IMR-90 (cell line): ENCODE results near the gene ITGB2. TPM values are rescaled to one million over a fixed set of nuclear protein-coding genes. Genes with fewer than 3 reads are reported as not detected.
A peak's percentile ranks its signal among the peaks of the same experiment; 100 is the strongest.

Source experiments
- ATAC-seq: fragments of 200-7000 bp; cut with Tn5 transposase; 2 replicates; pipeline ENCODE4 v1.9.1; 2020; ENCODE audit warnings: low read depth, mild to moderate bottlenecking, moderate library complexity
- BruUV-seq: library from RNA; stranded (reverse); fragments of 400-500 nt; replicated peaks from 2 replicates; lab custom pipeline; 2021; lab: Mats Ljungman, UMichigan
- CTCF ChIA-PET: fragments of 300-600 bp; formaldehyde crosslinking; extraction: SDS; loops from one replicate; lab custom pipeline; 2021; ENCODE audit warnings: antibody characterized with exemption; lab: Yijun Ruan, JAX
- POLR2A ChIA-PET: fragments of 300-600 bp; sonication (Branson Sonifier 250); formaldehyde crosslinking; loops from one replicate; lab custom pipeline; 2022; ENCODE audit warnings: antibody characterized with exemption; ENCODE audit not compliant: unreplicated experiment; lab: Charles Lee
- DNase-seq: peaks from one replicate; pipeline ENCODE4 v3.0.0; 2013
- H2AFZ ChIP-seq: replicated peaks from 2 replicates; pipeline ENCODE3; 2013; ENCODE audit warnings: low read length, mild to moderate bottlenecking; ENCODE audit not compliant: poor library complexity
- H2AK5ac ChIP-seq: 2 replicates; pipeline ENCODE4 v1.6.1; 2013; ENCODE audit warnings: low read depth, low read length, inconsistent platforms
- H2AK9ac ChIP-seq: replicated peaks from 2 replicates; pipeline ENCODE3; 2013; ENCODE audit warnings: mild to moderate bottlenecking, low read depth, low read length, moderate library complexity; ENCODE audit not compliant: poor library complexity
- H2BK120ac ChIP-seq: 2 replicates; pipeline ENCODE4 v1.6.1; 2013; ENCODE audit warnings: low read depth, low read length, inconsistent platforms
- H2BK15ac ChIP-seq: 3 replicates; pipeline ENCODE4 v1.6.1; 2013; ENCODE audit warnings: low read depth, low read length, inconsistent platforms
- H2BK20ac ChIP-seq: 2 replicates; pipeline ENCODE4 v1.6.1; 2013; ENCODE audit warnings: low read depth, mild to moderate bottlenecking, inconsistent platforms, low read length, moderate library complexity
- H2BK5ac ChIP-seq: 2 replicates; pipeline ENCODE4 v1.6.1; 2013; ENCODE audit warnings: mild to moderate bottlenecking, low read depth, low read length, inconsistent platforms; ENCODE audit not compliant: poor library complexity, severe bottlenecking
- H3K14ac ChIP-seq: replicated peaks from 2 replicates; pipeline ENCODE4 v1.6.1; 2013; ENCODE audit warnings: low read depth, low read length, inconsistent platforms
- H3K18ac ChIP-seq: 2 replicates; pipeline ENCODE4 v1.6.1; 2013; ENCODE audit warnings: low read depth, low read length, control low read depth
- H3K23ac ChIP-seq: 2 replicates; pipeline ENCODE4 v1.6.1; 2013; ENCODE audit warnings: low read depth, low read length, inconsistent platforms
- H3K27ac ChIP-seq: 2 replicates; pipeline ENCODE4 v1.5.1; 2013; ENCODE audit warnings: mild to moderate bottlenecking, control low read depth, low read length; ENCODE audit not compliant: insufficient read depth
- H3K27me3 ChIP-seq: 2 replicates; pipeline ENCODE4 v1.6.1; 2013; ENCODE audit warnings: low read length; ENCODE audit not compliant: control insufficient read depth, insufficient read depth
- H3K36me3 ChIP-seq: 2 replicates; pipeline ENCODE4 v1.6.1; 2013; ENCODE audit warnings: low read length, mixed read lengths; ENCODE audit not compliant: control insufficient read depth, insufficient read depth
- H3K4ac ChIP-seq: 2 replicates; pipeline ENCODE4 v1.6.1; 2013; ENCODE audit warnings: low read depth, low read length, inconsistent platforms
- H3K4me1 ChIP-seq: 2 replicates; pipeline ENCODE4 v1.6.1; 2013; ENCODE audit warnings: low read length, mixed read lengths; ENCODE audit not compliant: control insufficient read depth, insufficient read depth
- H3K4me2 ChIP-seq: 2 replicates; pipeline ENCODE4 v1.6.1; 2013; ENCODE audit warnings: low read depth, mild to moderate bottlenecking, control low read depth, low read length, moderate library complexity
- H3K4me3 ChIP-seq: 2 replicates; pipeline ENCODE4 v1.5.1; 2013; ENCODE audit warnings: low read depth, mild to moderate bottlenecking, control low read depth, low read length, moderate library complexity; ENCODE audit not compliant: insufficient read depth
- H3K56ac ChIP-seq: 2 replicates; pipeline ENCODE4 v1.6.1; 2013; ENCODE audit warnings: low read length, inconsistent platforms; ENCODE audit not compliant: insufficient read depth; ENCODE audit errors: extremely low read depth
- H3K79me1 ChIP-seq, 2 experiments: 2 replicates each; pipeline ENCODE4 v1.6.1; 2013; ENCODE audit warnings: low read length in 2 of 2, inconsistent platforms in 1 of 2, low read depth in 1 of 2
- H3K9ac ChIP-seq: 2 replicates; pipeline ENCODE4 v1.6.1; 2013; ENCODE audit warnings: low read depth, low read length, control low read depth
- H3K9me1 ChIP-seq: 2 replicates; pipeline ENCODE4 v1.6.1; 2013; ENCODE audit warnings: low read length, inconsistent platforms; ENCODE audit not compliant: insufficient read depth
- H3K9me3 ChIP-seq: 2 replicates; pipeline ENCODE4 v1.6.1; 2013; ENCODE audit warnings: low read length; ENCODE audit not compliant: control insufficient read depth, insufficient read depth
- H4K20me1 ChIP-seq: 2 replicates; pipeline ENCODE4 v1.6.1; 2013; ENCODE audit warnings: low read length, inconsistent platforms; ENCODE audit not compliant: insufficient read depth
- H4K5ac ChIP-seq: 2 replicates; pipeline ENCODE4 v1.6.1; 2013; ENCODE audit warnings: mild to moderate bottlenecking, low read depth, low read length, control low read depth
- H4K8ac ChIP-seq, 2 experiments: 2 replicates each; pipeline ENCODE4 v1.6.1; 2013; ENCODE audit warnings: low read depth in 2 of 2, low read length in 2 of 2, control low read depth in 1 of 2, inconsistent platforms in 1 of 2
- H4K91ac ChIP-seq: 2 replicates; pipeline ENCODE4 v1.6.1; 2013; ENCODE audit warnings: low read depth, low read length, inconsistent platforms; ENCODE audit not compliant: insufficient read depth
- BHLHE40 ChIP-seq: fragments of 150-350 bp; IDR thresholded peaks from 2 replicates; pipeline ENCODE4 v1.6.1; 2016; ENCODE audit warnings: mild to moderate bottlenecking, low read depth, low read length
- CEBPB ChIP-seq: IDR thresholded peaks from 2 replicates; pipeline ENCODE4 v1.6.1; 2012; ENCODE audit warnings: low read depth, low read length, improper control_type of control experiment
- CTCF ChIP-seq: conservative IDR thresholded peaks from 2 replicates; pipeline ENCODE4 v1.5.1; 2012; ENCODE audit warnings: mild to moderate bottlenecking, low read depth, low read length, improper control_type of control experiment
- ELK1 ChIP-seq: fragments of 150-350 bp; IDR thresholded peaks from 2 replicates; pipeline ENCODE4 v1.6.1; 2016; ENCODE audit warnings: low read depth, mild to moderate bottlenecking, low read length, moderate library complexity, borderline replicate concordance
- FOS ChIP-seq: fragments of 150-350 bp; IDR thresholded peaks from 2 replicates; pipeline ENCODE4 v1.6.1; 2016; ENCODE audit warnings: low read depth, low read length
- MAFK ChIP-seq: IDR thresholded peaks from 2 replicates; pipeline ENCODE4 v1.6.1; 2012; ENCODE audit warnings: low read depth, low read length, improper control_type of control experiment
- MAZ ChIP-seq: IDR thresholded peaks from 2 replicates; pipeline ENCODE4 v1.6.1; 2012; ENCODE audit warnings: low read depth, mild to moderate bottlenecking, low read length, improper control_type of control experiment, moderate library complexity, borderline replicate concordance
- MXI1 ChIP-seq: IDR thresholded peaks from 2 replicates; pipeline ENCODE4 v1.6.1; 2012; ENCODE audit warnings: low read depth, mild to moderate bottlenecking, low read length, moderate library complexity, borderline replicate concordance
- NFE2L2 ChIP-seq: fragments of 150-350 bp; IDR thresholded peaks from 2 replicates; pipeline ENCODE4 v1.6.1; 2016; ENCODE audit warnings: low read depth, mild to moderate bottlenecking, low read length
- RAD21 ChIP-seq: IDR thresholded peaks from 2 replicates; pipeline ENCODE4 v1.6.1; 2012; ENCODE audit warnings: low read length, improper control_type of control experiment
- SMC3 ChIP-seq: fragments of 150-350 bp; IDR thresholded peaks from 2 replicates; pipeline ENCODE4 v1.6.1; 2016; ENCODE audit warnings: low read depth, mild to moderate bottlenecking, antibody characterized with exemption, low read length, moderate library complexity
- WGBS, 2 experiments: methylation state at CpG; one replicate each; pipeline versions ENCODE4 v1.1.5 to v1.1.7; 2013; ENCODE audit warnings: missing lambda C conversion rate in 2 of 2; ENCODE audit not compliant: insufficient read length in 1 of 2; ENCODE audit errors: extremely low coverage in 2 of 2; 5-methylcytosine and 5-hydroxymethylcytosine counted together
- dilution Hi-C: fragments of 300-500 bp; cut with HindIII; formaldehyde crosslinking; loops from one replicate; pipeline ENCODE4 v1.14.3; 2018; ENCODE audit warnings: low sequenced_read_pairs; ENCODE audit not compliant: unreplicated experiment
- in situ Hi-C: fragments of 300-500 bp; cut with MboI; formaldehyde crosslinking; loops from 3 replicates; pipeline ENCODE4 v1.14.3; 2019; ENCODE audit warnings: low sequenced_read_pairs, inconsistent platforms, mixed read lengths
- intact Hi-C: fragments of 100-400 bp; cut with micrococcal nuclease; formaldehyde crosslinking; loops from 2 replicates; pipeline ENCODE4 v1.10.0; 2022
- polyA plus RNA-seq, 3 experiments: library from polyadenylated mRNA; depleted of rRNA; stranded (reverse); fragments of >200 nt; gene quantifications; 2 replicates each; pipeline ENCODE4 v1.2.3, GENCODE V29; 2012; ENCODE audit warnings: low replicate concordance in 1 of 3
- total RNA-seq: library from RNA; depleted of rRNA; stranded (reverse); fragments of >200 nt; gene quantifications from 2 replicates; pipeline ENCODE4 v1.2.3, GENCODE V29; 2012

Gene ITGB2
- total and polyA plus RNA-seq, 2 of the 4 experiments (the other 2 are of a cell fraction), result 0.14 TPM; not detected in 1

GRCh38 chr21:44856131-44856530 lies 64.6 kb downstream of the ITGB2 start:
- no peak overlapping the region for H3K56ac ChIP-seq
- no peak overlapping the region for H3K4me2 ChIP-seq
- TF ChIP-seq RAD21 (no peak), NFE2L2 (no peak), FOS (no peak), MAZ (no peak), SMC3 (no peak), BHLHE40 (no peak), CEBPB (no peak), ELK1 (no peak), CTCF (no peak), MAFK (no peak), MXI1 (no peak)
- H4K91ac ChIP-seq, result no peak overlapping the region
- H3K9me3 ChIP-seq, result no peaks in the 10 kb centered on the region
- dilution Hi-C loops, result no loop called here
- H2BK15ac ChIP-seq, result no peak overlapping the region
- H3K9me1 ChIP-seq, result peaks cover 6% of the 10 kb centered on the region; the same call in 1 of the 2 replicates
- in situ Hi-C loops, result no loop called here
- no peak overlapping the region for H4K5ac ChIP-seq
- H3K18ac ChIP-seq, result no peak overlapping the region
- H3K9ac ChIP-seq, result no peak overlapping the region
- peaks cover 74% of the 10 kb centered on the region for H4K20me1 ChIP-seq
- ChIA-PET POLR2A (no interaction called here), CTCF (no interaction called here)
- H3K79me1 ChIP-seq, result peaks cover 65 to 84% of the 10 kb centered on the region in 2 experiments
- peak; percentile 14; the same call in 1 of the 2 replicates for ATAC-seq
- no peak overlapping the region for H2AK5ac ChIP-seq
- H4K8ac ChIP-seq, result no peak overlapping the region
- no peak for DNase-seq
- no peak overlapping the region for H3K4me3 ChIP-seq
- WGBS, 2 experiments, result no CpG with 5 or more reads among the region's 17 CpGs
- H3K36me3 ChIP-seq, result peaks cover 65% of the 10 kb centered on the region
- BruUV-seq, result no TSS peak
- no peak overlapping the region for H2BK20ac ChIP-seq
- H3K23ac ChIP-seq, result no peak overlapping the region
- no peak overlapping the region for H2BK120ac ChIP-seq
- no peak overlapping the region for H2AFZ ChIP-seq
- H3K4me1 ChIP-seq, result no peaks in the 10 kb centered on the region
- no peak overlapping the region for H3K27ac ChIP-seq
- no peaks in the 10 kb centered on the region for H3K27me3 ChIP-seq
- no peak overlapping the region for H3K4ac ChIP-seq
- H2BK5ac ChIP-seq, result no peak overlapping the region
- H3K14ac ChIP-seq, result no peak overlapping the region
- intact Hi-C loops, result no loop called here
- no peak overlapping the region for H2AK9ac ChIP-seq
